ENCODE data around the gene CBLL1.

Gene CBLL1

GRCh38 chr7:107783648-107784047 is 39.7 kb downstream of the CBLL1 start:
- DNase-seq = no peak
- TF ChIP-seq CTCF (IDR thresholded peaks at IDR 0.05; ENCODE audit: low read depth, low read length) = no peak
- H3K27me3 ChIP-seq (ENCODE audit: insufficient read depth, low read depth, severe bottlenecking) = no peaks in the 10 kb centered on the region
- H3K4me3 ChIP-seq (ENCODE audit: low read depth, low read length) = no peak overlapping the region
- no peaks in the 10 kb centered on the region for H3K9me3 ChIP-seq (ENCODE audit: severe bottlenecking)
- no peaks in the 10 kb centered on the region for H3K36me3 ChIP-seq
- no peak overlapping the region for H3K27ac ChIP-seq

GRCh38 chr7:107785170-107785569 is 41.2 kb downstream of the CBLL1 start:
- H3K9me3 ChIP-seq (ENCODE audit: severe bottlenecking) = no peaks in the 10 kb centered on the region
- no peak overlapping the region for H3K4me3 ChIP-seq (ENCODE audit: low read depth, low read length)
- no peak for TF ChIP-seq CTCF (IDR thresholded peaks at IDR 0.05; ENCODE audit: low read depth, low read length)

GRCh38 chr7:107785926-107786325 is 42.0 kb downstream of the CBLL1 start:
- Histone ChIP-seq H3K36me3 (no peaks in the 10 kb centered on the region), H3K4me3 (ENCODE audit: low read depth, low read length) (no peak overlapping the region), H3K27ac (no peak overlapping the region), H3K27me3 (ENCODE audit: insufficient read depth, low read depth, severe bottlenecking) (no peaks in the 10 kb centered on the region), H3K9me3 (ENCODE audit: severe bottlenecking) (no peaks in the 10 kb centered on the region)
- TF ChIP-seq CTCF (IDR thresholded peaks at IDR 0.05; ENCODE audit: low read depth, low read length) = no peak
- no peak for DNase-seq

More at GRCh38 chr7:107785170-107785569, 41.2 kb downstream of the CBLL1 start:
- Histone ChIP-seq H3K27ac (no peak overlapping the region), H3K36me3 (no peaks in the 10 kb centered on the region), H3K27me3 (ENCODE audit: insufficient read depth, low read depth, severe bottlenecking) (no peaks in the 10 kb centered on the region)
- no peak for DNase-seq

GRCh38 chr7:107788216-107788615 is 44.3 kb downstream of the CBLL1 start:
- H3K4me3 ChIP-seq (ENCODE audit: low read depth, low read length) = no peak overlapping the region
- no peak for TF ChIP-seq CTCF (IDR thresholded peaks at IDR 0.05; ENCODE audit: low read depth, low read length)
- no peak for DNase-seq
- H3K36me3 ChIP-seq = no peaks in the 10 kb centered on the region
- H3K9me3 ChIP-seq (ENCODE audit: severe bottlenecking) = no peaks in the 10 kb centered on the region
- no peaks in the 10 kb centered on the region for H3K27me3 ChIP-seq (ENCODE audit: insufficient read depth, low read depth, severe bottlenecking)
- H3K27ac ChIP-seq = no peak overlapping the region

- no peak for DNase-seq
- Histone ChIP-seq H3K4me3 (ENCODE audit: low read depth, low read length) (no peak overlapping the region), H3K27me3 (ENCODE audit: insufficient read depth, low read depth, severe bottlenecking) (no peaks in the 10 kb centered on the region), H3K36me3 (no peaks in the 10 kb centered on the region), H3K9me3 (ENCODE audit: severe bottlenecking) (no peaks in the 10 kb centered on the region), H3K27ac (no peak overlapping the region)
- no peak for TF ChIP-seq CTCF (IDR thresholded peaks at IDR 0.05; ENCODE audit: low read depth, low read length)
Measured at GRCh38 chr7:107788662-107789061, 44.7 kb downstream of the CBLL1 start.

GRCh38 chr7:107789647-107790046 is 45.7 kb downstream of the CBLL1 start:
- Histone ChIP-seq H3K4me3 (ENCODE audit: low read depth, low read length) (no peak overlapping the region), H3K36me3 (no peaks in the 10 kb centered on the region), H3K9me3 (ENCODE audit: severe bottlenecking) (no peaks in the 10 kb centered on the region), H3K27ac (no peak overlapping the region), H3K27me3 (ENCODE audit: insufficient read depth, low read depth, severe bottlenecking) (no peaks in the 10 kb centered on the region)
- no peak for TF ChIP-seq CTCF (IDR thresholded peaks at IDR 0.05; ENCODE audit: low read depth, low read length)
- no peak for DNase-seq

Measured in WERI-Rb-1 (cell line).